NCI-H1930 (cell line): ENCODE data around the gene RYR1.
"Not testable (repeated sequence)": the region's sequence is repeated elsewhere in the genome, so short reads cannot be mapped to it uniquely, and the experiment has no call there.

Experiments used
- DNase-seq, 2 experiments: peaks; one replicate each; lab custom pipeline; 2025; lab: John Stamatoyannopoulos, UW

RYR1 gene

GRCh38 chr19:38616265-38616664, 182.8 kb downstream of the RYR1 start:
- DNase-seq, result no peak

GRCh38 chr19:38617283-38617763, 183.8 kb downstream of the RYR1 start:
- DNase-seq, result no peak

GRCh38 chr19:38617764-38618589, 184.5 kb downstream of the RYR1 start, which contains the start of gene MAP4K1:
Gene MAP4K1 (minus strand): TSS chr19:38617953. CDS start chr19:38617895, 58 bp downstream.
- DNase-seq, result peak; percentile 23 to 37

GRCh38 chr19:38618590-38619360, 185.3 kb downstream of the RYR1 start, which contains the start of gene EIF3K:
Gene EIF3K (plus strand): TSS chr19:38619188. CDS start chr19:38619269, 81 bp downstream.
- peak; percentile 99 to 100 for DNase-seq

- no peak for DNase-seq
Observed at GRCh38 chr19:38619361-38620174, 186.1 kb downstream of the RYR1 start.

- DNase-seq, result no peak
Observed at GRCh38 chr19:38624822-38625221, 191.3 kb downstream of the RYR1 start.

GRCh38 chr19:38626401-38626800, 192.9 kb downstream of the RYR1 start:
- no peak for DNase-seq

GRCh38 chr19:38629568-38629967, 196.1 kb downstream of the RYR1 start:
- no peak for DNase-seq

- DNase-seq, result not testable (repeated sequence)
Observed at GRCh38 chr19:38631301-38631700, 197.8 kb downstream of the RYR1 start.

- DNase-seq, result not testable (repeated sequence)
Observed at GRCh38 chr19:38631811-38632475, 198.5 kb downstream of the RYR1 start.

- DNase-seq, result no peak
Observed at GRCh38 chr19:38632476-38633213, 199.2 kb downstream of the RYR1 start.

GRCh38 chr19:38634757-38635482, 201.4 kb downstream of the RYR1 start:
- peak in 1 of 2 experiments; percentile 44 for DNase-seq

GRCh38 chr19:38635483-38636399, 202.2 kb downstream of the RYR1 start:
- no peak for DNase-seq
